T-helper 1 cell treated with Interleukin-12 subunit alpha and Interleukin-12 subunit beta and Interleukin-4 antibody, amounts not matched to agents 30 μg/mL and 1 μg/mL, for 36 hours (primary cell): ENCODE results near the gene XPO5.
"Not testable (repeated sequence)": the region's sequence is repeated elsewhere in the genome, so short reads cannot be mapped to it uniquely, and the experiment has no call there.

Experiments
- H3K27ac Mint-ChIP-seq: one replicate; pipeline ENCODE4 v1.8.0; 2021; ENCODE audit warnings: mild to moderate bottlenecking, mixed read lengths
- H3K27me3 Mint-ChIP-seq: one replicate; pipeline ENCODE4 v1.8.0; 2021; ENCODE audit warnings: low read depth, mixed read lengths
- H3K36me3 Mint-ChIP-seq: one replicate; pipeline ENCODE4 v1.8.0; 2021; ENCODE audit warnings: low read depth, mixed read lengths
- H3K4me1 Mint-ChIP-seq: one replicate; pipeline ENCODE4 v1.8.0; 2021; ENCODE audit warnings: low read depth, mixed read lengths
- H3K4me3 Mint-ChIP-seq: one replicate; pipeline ENCODE4 v1.8.0; 2021; ENCODE audit warnings: mild to moderate bottlenecking, moderate library complexity, mixed read lengths
- H3K9me3 Mint-ChIP-seq: one replicate; pipeline ENCODE4 v1.8.0; 2021; ENCODE audit warnings: mixed read lengths

The XPO5 gene

DNA sequence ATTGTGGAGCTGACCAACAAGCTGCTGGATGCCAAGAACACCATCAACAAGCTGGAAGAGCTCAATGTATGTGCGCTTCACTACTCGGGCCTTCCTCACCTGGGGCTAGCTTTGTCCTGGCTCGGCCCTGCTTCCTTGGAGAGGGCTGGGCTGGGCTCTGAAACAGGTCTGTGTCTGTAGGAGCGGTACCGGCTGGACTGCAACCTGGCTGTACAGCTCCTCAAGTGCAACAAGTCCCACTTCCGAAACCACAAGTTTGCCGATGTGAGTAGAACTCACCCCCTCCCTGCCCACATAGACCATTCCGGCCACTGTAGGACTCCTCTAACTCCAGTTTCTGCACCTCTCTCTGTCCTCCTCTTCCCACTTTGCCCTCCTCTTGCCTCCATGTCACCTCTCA lies 72.4 kb downstream of the XPO5 start:
- peaks cover 31% of the 10 kb centered on the region for H3K36me3 Mint-ChIP-seq
- H3K4me1 Mint-ChIP-seq = no peaks in the 10 kb centered on the region
- H3K27ac Mint-ChIP-seq = no peak overlapping the region
- H3K9me3 Mint-ChIP-seq = no peaks in the 10 kb centered on the region
- H3K4me3 Mint-ChIP-seq = no peak overlapping the region
- H3K27me3 Mint-ChIP-seq = peaks cover 10% of the 10 kb centered on the region

DNA sequence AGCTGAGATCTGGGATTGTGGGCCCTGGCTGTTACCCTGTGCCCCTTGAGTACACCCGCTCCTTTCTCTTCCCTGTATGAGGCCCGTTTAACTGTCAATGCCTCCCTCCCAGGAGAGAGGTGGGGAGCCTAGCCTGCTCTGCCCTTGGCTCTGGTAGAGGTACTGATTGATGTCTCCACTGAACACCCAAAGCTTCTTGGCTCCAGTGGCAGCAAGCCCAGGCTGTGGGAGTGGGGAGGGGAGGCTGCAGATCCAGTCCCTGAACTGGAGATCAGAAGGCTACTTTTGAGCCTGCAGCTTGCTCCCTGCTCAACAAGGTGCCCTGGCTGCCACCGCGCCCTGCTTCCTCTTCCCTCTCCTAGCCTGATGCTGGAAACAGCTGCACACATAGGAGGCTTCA lies 73.2 kb downstream of the XPO5 start:
- Mint-ChIP-seq H3K36me3 (peaks cover 31% of the 10 kb centered on the region), H3K27ac (no peak overlapping the region), H3K9me3 (no peaks in the 10 kb centered on the region), H3K27me3 (peaks cover 2% of the 10 kb centered on the region), H3K4me3 (no peak overlapping the region), H3K4me1 (no peaks in the 10 kb centered on the region)

DNA sequence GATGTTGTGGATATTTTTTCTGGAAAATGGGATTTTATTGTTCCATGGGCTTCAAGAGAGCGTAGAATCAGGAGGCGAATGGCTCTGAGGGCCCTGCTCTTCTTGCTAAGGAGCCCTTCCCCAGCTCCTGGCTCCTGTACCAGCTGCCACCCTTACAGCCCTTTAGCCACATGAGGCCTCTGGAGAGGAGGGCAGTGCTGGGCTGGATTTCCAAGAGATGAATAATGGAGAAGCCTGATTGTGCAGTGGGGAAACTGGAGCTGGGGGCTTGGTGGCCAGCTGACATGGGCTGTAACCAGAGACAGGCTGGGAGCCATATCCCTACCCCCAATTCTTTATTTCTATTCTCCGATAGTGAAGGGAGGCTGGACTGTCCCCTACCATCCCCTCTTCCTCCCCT lies 74.9 kb downstream of the XPO5 start:
- no peaks in the 10 kb centered on the region for H3K4me1 Mint-ChIP-seq
- no peak overlapping the region for H3K4me3 Mint-ChIP-seq
- H3K9me3 Mint-ChIP-seq = no peaks in the 10 kb centered on the region
- peaks cover 26% of the 10 kb centered on the region for H3K36me3 Mint-ChIP-seq
- no peaks in the 10 kb centered on the region for H3K27me3 Mint-ChIP-seq
- no peak overlapping the region for H3K27ac Mint-ChIP-seq

DNA sequence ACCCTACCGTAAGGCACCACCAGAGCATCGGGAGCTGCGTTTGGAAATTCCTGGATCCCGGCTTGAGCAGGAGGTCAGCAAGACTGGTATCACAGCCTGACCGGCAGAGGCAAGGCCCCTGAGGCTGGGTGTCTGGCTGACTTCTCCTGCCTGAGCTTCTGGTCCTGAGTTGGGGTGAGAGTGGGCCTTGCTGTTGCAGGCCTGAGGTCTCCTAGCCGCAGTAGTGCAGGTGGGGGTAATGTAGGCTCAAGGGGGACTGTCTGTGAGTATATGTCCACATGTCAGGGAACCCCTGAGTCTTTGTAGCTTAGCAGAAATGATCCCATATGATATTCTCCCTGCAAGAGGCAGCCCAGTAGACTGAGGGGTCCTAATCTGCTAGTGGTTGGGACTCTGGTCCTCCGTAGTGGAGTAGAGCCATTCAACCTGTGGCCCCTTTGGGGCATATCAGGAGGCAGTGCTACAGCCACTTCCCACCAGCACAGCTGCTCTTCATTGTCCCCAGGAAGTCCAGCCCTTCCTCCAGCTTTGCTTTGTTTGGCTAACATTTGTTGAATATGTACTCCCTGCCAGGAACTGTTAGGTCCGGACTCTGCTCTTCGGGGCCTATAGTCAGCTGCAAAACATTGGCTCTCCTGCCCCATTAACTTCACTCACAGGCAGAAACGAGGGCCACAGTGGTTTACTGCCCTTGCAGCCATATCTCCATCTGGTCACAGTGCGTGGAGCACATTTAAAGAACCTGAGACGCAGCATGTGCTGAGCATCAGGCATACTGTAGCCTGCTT lies 76.6 kb downstream of the XPO5 start:
- Mint-ChIP-seq H3K36me3 (peaks cover 24% of the 10 kb centered on the region), H3K27me3 (no peaks in the 10 kb centered on the region), H3K9me3 (no peaks in the 10 kb centered on the region), H3K27ac (no peak overlapping the region), H3K4me1 (peaks cover 8% of the 10 kb centered on the region), H3K4me3 (no peak overlapping the region)

DNA sequence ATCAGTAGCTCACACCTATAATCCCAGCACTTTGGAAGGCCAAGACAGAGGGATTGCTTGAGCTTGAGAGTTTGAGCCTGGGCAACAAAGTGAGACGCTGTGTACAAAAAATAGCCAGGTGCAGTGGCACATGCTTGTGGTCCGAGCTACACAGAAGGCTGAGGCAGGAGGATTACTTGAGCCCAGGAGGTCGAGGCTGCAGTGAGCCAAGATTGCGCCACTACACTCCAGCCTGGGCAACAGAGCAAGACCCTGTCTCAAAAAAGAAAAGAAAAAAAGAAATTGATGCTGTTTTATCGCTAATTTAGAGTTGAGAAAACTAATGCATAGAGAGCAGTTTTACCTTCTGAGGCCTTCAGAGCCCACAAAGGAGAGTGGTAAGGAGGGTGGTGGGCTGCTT lies 77.5 kb downstream of the XPO5 start:
- H3K4me3 Mint-ChIP-seq, H3K9me3 Mint-ChIP-seq, H3K27me3 Mint-ChIP-seq, H3K27ac Mint-ChIP-seq: not testable (repeated sequence)
- H3K4me1 Mint-ChIP-seq = peaks cover 13% of the 10 kb centered on the region
- H3K36me3 Mint-ChIP-seq = peaks cover 21% of the 10 kb centered on the region

DNA sequence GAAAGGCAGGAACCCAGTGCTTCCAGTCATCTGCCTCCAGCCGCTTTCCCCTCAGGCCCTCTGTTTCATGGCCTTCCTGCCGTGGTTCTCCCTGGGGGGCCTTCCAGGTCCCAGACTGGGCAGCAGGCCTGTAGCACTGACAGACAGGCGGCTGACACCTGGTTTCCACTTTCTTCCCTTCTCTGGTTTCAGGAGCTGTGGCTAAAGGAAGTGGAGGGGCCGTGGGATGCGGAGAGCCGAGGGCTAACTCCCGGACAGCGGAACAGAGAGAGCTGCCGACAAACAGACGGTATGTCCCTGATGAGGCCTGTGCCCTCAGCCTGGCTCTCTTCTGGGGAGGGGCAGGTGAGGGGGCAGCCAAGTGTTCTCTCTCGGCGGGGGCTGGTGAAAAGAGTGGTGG lies 78.1 kb downstream of the XPO5 start:
- Mint-ChIP-seq H3K4me3 (no peak overlapping the region), H3K36me3 (peaks cover 21% of the 10 kb centered on the region), H3K27ac (no peak overlapping the region), H3K9me3 (no peaks in the 10 kb centered on the region), H3K4me1 (peaks cover 16% of the 10 kb centered on the region), H3K27me3 (no peaks in the 10 kb centered on the region)

DNA sequence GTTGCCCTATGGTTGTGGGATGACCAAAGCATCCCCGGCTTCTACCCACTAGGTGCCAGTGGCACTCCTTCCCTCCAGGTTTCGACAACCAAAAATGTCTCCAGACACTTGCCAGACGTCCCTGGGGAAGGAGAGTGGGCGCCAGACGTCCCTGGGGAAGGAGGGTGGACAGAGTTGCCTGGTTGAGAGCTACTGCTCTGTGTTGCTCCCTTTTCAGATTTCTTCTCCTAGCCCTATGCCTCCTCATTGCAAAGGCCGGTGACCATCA lies 78.8 kb downstream of the XPO5 start:
- Mint-ChIP-seq H3K27me3 (no peaks in the 10 kb centered on the region), H3K36me3 (peaks cover 16% of the 10 kb centered on the region), H3K4me1 (peaks cover 16% of the 10 kb centered on the region), H3K27ac (no peak overlapping the region), H3K4me3 (no peak overlapping the region), H3K9me3 (no peaks in the 10 kb centered on the region)

DNA sequence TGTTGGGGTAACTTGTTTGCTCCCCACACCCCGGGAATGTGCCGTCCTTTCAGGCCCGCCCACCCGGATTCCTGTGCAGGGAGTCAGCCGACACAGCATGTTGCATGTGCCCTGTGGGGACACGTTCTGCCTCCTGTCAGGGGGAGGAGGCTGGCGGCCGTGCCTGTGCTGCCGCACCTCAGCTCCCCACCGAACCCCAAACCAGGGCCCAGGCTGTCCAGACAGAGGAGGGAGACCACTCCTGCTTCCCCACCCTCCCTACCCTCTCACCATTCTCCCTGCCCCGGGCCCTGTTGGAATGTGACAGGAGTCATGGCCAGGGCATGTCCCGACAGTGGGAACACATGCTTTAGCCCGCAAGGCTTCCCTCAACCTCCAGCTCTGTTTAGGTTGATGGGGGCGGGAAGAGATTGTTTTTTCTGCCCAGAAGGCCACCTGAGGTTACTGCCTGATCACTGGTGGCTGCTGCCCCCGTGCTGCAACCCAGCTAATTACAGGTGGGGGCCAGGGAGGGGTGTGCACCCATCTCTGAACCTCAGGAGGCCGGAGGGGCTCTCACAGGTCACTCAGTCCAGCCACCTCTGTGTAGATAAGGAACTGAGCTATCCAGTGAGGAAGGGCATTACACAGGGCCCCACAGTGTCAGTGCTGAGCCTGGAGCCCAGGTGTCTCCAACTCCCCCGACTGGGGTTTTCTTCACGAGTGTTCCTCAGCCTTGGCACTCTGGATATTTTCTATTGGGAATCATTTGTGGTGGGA lies 79.3 kb downstream of the XPO5 start:
- Mint-ChIP-seq H3K4me1 (peaks cover 16% of the 10 kb centered on the region), H3K36me3 (peaks cover 13% of the 10 kb centered on the region), H3K9me3 (no peaks in the 10 kb centered on the region), H3K27ac (no peak overlapping the region), H3K27me3 (no peaks in the 10 kb centered on the region), H3K4me3 (no peak overlapping the region)

DNA sequence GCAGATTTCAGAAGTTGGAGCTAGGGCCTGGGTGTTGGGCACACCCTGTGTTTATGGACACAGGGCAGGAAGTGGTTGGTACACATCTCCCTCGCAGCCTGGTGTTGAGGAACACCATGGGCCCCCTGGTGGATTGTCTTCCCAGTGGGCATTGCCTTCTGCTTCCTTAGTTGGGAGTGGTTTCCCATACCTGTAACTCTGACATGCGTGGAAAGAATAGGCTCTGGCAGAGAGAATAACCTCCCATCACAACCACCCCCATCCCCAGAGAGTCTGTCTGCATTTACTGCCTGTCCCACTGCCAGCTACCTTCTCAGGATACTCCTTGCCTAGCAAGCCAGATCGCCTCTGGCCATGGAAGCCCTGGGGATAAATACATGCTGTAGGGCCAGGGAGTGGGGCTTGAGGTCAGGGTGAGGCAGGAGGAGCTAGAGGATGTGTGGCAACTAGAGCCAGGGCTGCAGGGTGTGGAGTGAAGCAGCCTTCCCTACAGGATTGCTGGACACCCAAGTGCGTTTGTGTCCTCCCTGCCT lies 80.4 kb downstream of the XPO5 start:
- Mint-ChIP-seq H3K36me3 (peaks cover 8% of the 10 kb centered on the region), H3K4me3 (no peak overlapping the region), H3K27ac (peak overlapping the region; percentile 80), H3K9me3 (no peaks in the 10 kb centered on the region), H3K4me1 (peaks cover 16% of the 10 kb centered on the region), H3K27me3 (no peaks in the 10 kb centered on the region)

DNA sequence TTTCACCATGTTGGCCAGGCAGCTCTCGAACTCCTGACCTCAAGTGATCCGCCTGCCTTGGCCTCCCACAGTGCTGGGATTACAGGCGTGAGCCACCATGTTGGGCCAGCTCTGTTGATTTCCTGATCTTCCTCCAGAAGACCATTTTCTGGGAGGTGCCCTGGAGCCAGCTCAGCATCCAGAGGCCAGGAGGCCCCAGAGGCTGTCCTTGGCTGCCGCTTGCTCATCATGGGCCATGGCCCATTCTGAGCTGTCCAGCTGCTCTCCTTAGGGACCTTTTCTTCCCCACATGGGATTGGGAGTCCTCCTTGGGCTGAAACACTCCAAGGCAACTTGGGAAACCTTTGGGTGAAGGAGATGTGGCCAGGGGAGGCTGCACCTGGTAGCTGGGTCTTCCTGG lies 81.1 kb downstream of the XPO5 start:
- Mint-ChIP-seq H3K27ac (no peak overlapping the region), H3K36me3 (peaks cover 11% of the 10 kb centered on the region), H3K9me3 (no peaks in the 10 kb centered on the region), H3K4me3 (no peak overlapping the region), H3K27me3 (no peaks in the 10 kb centered on the region), H3K4me1 (peaks cover 20% of the 10 kb centered on the region)

DNA sequence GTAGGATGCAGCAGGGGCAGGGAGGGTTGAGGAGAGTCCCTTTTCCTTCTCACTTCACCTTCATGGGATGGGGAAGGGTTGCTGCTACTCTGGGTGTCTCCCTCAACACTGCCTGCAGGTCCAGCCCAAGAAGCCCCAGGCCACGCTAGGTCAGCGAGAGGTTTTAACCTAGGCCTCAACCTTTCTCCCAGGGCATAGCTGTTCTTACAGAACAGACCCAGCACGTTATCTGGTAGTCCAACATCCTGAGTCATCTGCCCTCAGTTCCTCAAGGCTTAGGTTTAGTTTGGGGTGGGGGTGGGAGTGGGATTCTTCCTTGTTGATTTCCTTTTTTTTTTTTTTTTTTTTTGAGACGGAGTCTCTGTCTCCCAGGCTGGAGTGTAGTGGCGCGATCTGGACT lies 81.5 kb downstream of the XPO5 start:
- H3K9me3 Mint-ChIP-seq = no peaks in the 10 kb centered on the region
- H3K4me1 Mint-ChIP-seq = peaks cover 20% of the 10 kb centered on the region

DNA sequence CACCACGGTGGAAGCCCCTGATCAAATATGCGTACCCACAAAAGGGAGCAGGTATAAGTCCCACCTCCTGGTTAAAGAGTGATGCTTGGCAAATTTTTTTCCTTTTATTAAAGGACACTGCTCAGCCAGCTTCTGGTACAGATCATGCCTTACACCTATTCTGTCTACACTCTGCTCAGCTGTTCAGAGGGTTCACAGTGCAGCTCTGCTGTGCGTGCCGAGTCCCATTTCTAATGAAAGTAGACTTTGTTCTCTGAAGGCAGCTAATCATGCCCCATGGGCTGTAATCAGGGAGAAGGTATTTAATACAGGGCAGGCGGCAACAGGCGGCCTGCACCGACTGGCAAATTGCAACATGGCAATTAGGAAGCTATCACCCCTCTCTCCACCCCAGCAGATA lies 82.0 kb downstream of the XPO5 start:
- Mint-ChIP-seq H3K27ac (peak overlapping the region; percentile 41), H3K36me3 (peaks cover 5% of the 10 kb centered on the region), H3K27me3 (no peaks in the 10 kb centered on the region), H3K4me1 (peaks cover 22% of the 10 kb centered on the region), H3K4me3 (no peak overlapping the region), H3K9me3 (no peaks in the 10 kb centered on the region)

More for the DNA sequence above, 81.5 kb downstream of the XPO5 start:
- Mint-ChIP-seq H3K36me3 (peaks cover 7% of the 10 kb centered on the region), H3K27me3 (no peaks in the 10 kb centered on the region), H3K27ac (peak overlapping the region; percentile 41), H3K4me3 (no peak overlapping the region)

DNA sequence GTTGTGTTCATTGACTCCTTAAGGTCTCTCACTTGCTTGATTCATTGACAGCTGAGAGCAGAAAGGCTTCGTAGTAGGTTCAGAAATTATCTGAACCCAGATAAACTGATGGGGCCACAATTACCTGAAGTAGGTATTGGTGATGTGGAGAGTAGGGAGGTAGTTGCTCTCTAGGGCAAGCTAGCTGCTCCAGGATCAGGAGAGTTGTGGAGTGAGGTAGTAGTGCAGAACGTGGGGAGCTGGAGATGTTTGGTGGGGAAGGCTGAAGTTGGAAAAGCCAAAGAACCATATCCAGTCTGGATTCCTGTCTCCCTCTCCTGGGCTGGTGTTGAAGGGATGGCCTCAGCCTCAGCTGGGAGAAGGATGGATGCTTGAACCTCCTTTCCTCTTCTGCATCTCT lies 82.6 kb downstream of the XPO5 start:
- Mint-ChIP-seq H3K27ac (no peak overlapping the region), H3K9me3 (no peaks in the 10 kb centered on the region), H3K36me3 (peaks cover 5% of the 10 kb centered on the region), H3K4me3 (no peak overlapping the region), H3K4me1 (peaks cover 22% of the 10 kb centered on the region), H3K27me3 (no peaks in the 10 kb centered on the region)

DNA sequence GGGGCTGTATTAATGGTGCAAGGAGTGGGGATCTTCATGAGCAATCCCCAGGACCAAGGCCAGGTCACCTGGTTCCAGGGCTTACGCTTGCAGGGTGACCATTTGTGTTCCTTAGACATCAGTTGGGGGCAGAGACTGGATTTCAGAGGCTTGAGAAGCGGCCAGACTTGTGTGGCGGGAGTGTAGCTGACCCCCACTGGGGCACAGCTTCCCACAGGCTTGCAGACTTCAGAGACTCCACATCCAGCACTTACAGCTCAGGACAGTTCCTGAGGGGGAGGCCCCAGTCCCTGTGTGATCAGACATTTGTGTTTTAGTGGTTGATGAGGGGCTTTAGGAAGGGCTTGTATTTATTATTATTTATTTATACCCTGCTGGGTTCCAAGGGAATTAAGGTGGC lies 83.2 kb downstream of the XPO5 start:
- Mint-ChIP-seq H3K4me1 (peaks cover 22% of the 10 kb centered on the region), H3K4me3 (no peak overlapping the region), H3K27me3 (no peaks in the 10 kb centered on the region), H3K36me3 (peaks cover 5% of the 10 kb centered on the region), H3K27ac (no peak overlapping the region), H3K9me3 (no peaks in the 10 kb centered on the region)
